Panc1 (cell line): Measurements from ENCODE around the gene HELZ2. TPM values are rescaled to one million over a fixed set of nuclear protein-coding genes. Genes with fewer than 3 reads are reported as not detected.

ENCODE experiments used
- ATAC-seq: fragments of 200-7000 bp; cut with Tn5 transposase; 2 replicates; pipeline ENCODE4 v1.9.1; 2020; ENCODE audit warnings: mild to moderate bottlenecking, moderate library complexity
- BruUV-seq: library from RNA; stranded (reverse); fragments of 400-500 nt; replicated peaks from 2 replicates; lab custom pipeline; 2021; lab: Mats Ljungman, UMichigan
- CTCF ChIA-PET: fragments of 300-600 bp; sonication (Branson Sonifier 250); formaldehyde crosslinking; loops from one replicate; lab custom pipeline; 2022; ENCODE audit warnings: antibody characterized with exemption; lab: Charles Lee
- POLR2A ChIA-PET: fragments of 300-600 bp; sonication (Branson Sonifier 250); formaldehyde crosslinking; loops from one replicate; lab custom pipeline; 2022; ENCODE audit warnings: antibody characterized with exemption; lab: Charles Lee
- DNase-seq: peaks from one replicate; pipeline ENCODE4 v3.0.0-alpha.2; 2010; ENCODE audit warnings: low read depth, low spot score
- H3K27ac ChIP-seq: 2 replicates; pipeline ENCODE4 v1.5.1; 2011; ENCODE audit warnings: mild to moderate bottlenecking, low read length, inconsistent platforms
- H3K27me3 ChIP-seq: fragments of 200-500 bp; sonication (Bioruptor generic); 2 replicates; pipeline ENCODE4 v1.6.0; 2014; ENCODE audit warnings: low read length, inconsistent platforms; ENCODE audit not compliant: control insufficient read depth, insufficient read depth
- H3K36me3 ChIP-seq: fragments of 200-500 bp; sonication (Bioruptor generic); 2 replicates; pipeline ENCODE4 v1.5.1; 2014; ENCODE audit warnings: inconsistent platforms, mild to moderate bottlenecking, low read length, moderate library complexity; ENCODE audit not compliant: control insufficient read depth, insufficient read depth
- H3K4me1 ChIP-seq: 2 replicates; pipeline ENCODE4 v1.5.1; 2011; ENCODE audit warnings: inconsistent platforms, mild to moderate bottlenecking, low read length, moderate library complexity; ENCODE audit not compliant: control insufficient read depth, insufficient read depth
- H3K4me3 ChIP-seq, 2 experiments: 2 replicates each; pipeline ENCODE4 v1.5.1; 2011 to 2012; ENCODE audit warnings: low read depth in 2 of 2, low read length in 2 of 2, mild to moderate bottlenecking in 2 of 2, inconsistent platforms in 1 of 2, moderate library complexity in 1 of 2
- H3K9me3 ChIP-seq: fragments of 200-500 bp; sonication (Bioruptor generic); 2 replicates; pipeline ENCODE4 v1.5.1; 2014; ENCODE audit warnings: low read depth, mild to moderate bottlenecking, inconsistent platforms, low read length, moderate library complexity; ENCODE audit not compliant: control insufficient read depth, insufficient read depth
- POLR2AphosphoS5 ChIP-seq: IDR thresholded peaks from 2 replicates; pipeline ENCODE4 v1.6.1; 2012; ENCODE audit warnings: mild to moderate bottlenecking, low read depth, low read length, moderate library complexity
- REST ChIP-seq, 2 experiments: IDR thresholded peaks; 2 replicates each; pipeline ENCODE4 v1.6.1; 2011 to 2012; ENCODE audit warnings: low read depth in 2 of 2, control low read depth in 1 of 2, low read length in 1 of 2, mild to moderate bottlenecking in 1 of 2, moderate library complexity in 1 of 2; ENCODE audit not compliant: insufficient read depth in 1 of 2
- SIN3A ChIP-seq: IDR thresholded peaks from 2 replicates; pipeline ENCODE4 v1.6.1; 2012; ENCODE audit warnings: low read depth, mild to moderate bottlenecking, low read length, moderate library complexity, borderline replicate concordance; ENCODE audit not compliant: insufficient read depth
- TCF7L2 ChIP-seq: IDR thresholded peaks from 2 replicates; pipeline ENCODE4 v1.6.1; 2011; ENCODE audit warnings: mild to moderate bottlenecking, low read depth, low read length, inconsistent platforms
- in situ Hi-C: cut with HindIII; loops from 2 replicates; pipeline ENCODE4 v1.10.0; 2016; ENCODE audit warnings: low sequenced_read_pairs, low pct_unique_long_range_greater_than_20kb
- intact Hi-C: fragments of 100-400 bp; cut with micrococcal nuclease; formaldehyde crosslinking; loops from one replicate; pipeline ENCODE4 v1.10.0; 2022; ENCODE audit not compliant: unreplicated experiment
- total RNA-seq: library from RNA; stranded (reverse); gene quantifications from one replicate; pipeline ENCODE4 v1.2.1, GENCODE V29; 2021; ENCODE audit not compliant: unreplicated experiment
- TF ChIP-seq, protein P1 (sequence below): fragments of 450-650 bp; IDR thresholded peaks from 2 replicates; pipeline ENCODE4 v1.5.1; 2017; ENCODE audit warnings: mild to moderate bottlenecking

The HELZ2 gene
- total RNA-seq, 1 experiment from 2014 or later: 41.5 TPM

- POLR2A ChIA-PET: no interaction called here
- no peaks in the 10 kb centered on the region for H3K36me3 ChIP-seq
- in situ Hi-C loops: loop anchor here (10.0 kb wide), 1 partner anchor 59 kb away; the partner anchor contains the start of gene PTK6
Measured at GRCh38 chr20:63594043-63594561, 20.1 kb upstream of the HELZ2 start.

DNA sequence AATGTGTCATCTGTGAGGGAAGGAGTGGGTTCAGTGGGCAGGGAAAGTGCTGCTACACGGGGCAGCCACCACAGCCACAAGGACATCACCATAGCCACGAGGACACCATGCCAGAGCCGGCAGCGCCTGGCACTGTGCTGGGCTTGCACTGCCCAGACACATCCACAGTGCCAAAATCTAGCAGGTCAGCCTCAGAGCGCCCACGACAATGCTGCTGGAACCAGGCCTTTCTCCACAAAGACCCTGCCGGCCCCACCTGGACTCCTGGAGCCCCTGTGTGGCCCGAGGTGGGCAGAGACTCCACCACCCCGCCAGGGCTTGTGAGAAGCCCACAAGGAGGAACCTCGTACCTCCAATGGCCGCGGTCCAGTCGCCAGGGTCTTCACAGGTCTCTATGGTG is 18.6 kb upstream of the HELZ2 start:
- CTCF ChIA-PET: no interaction called here
- no TSS peak for BruUV-seq
- POLR2A ChIA-PET: no interaction called here
- intact Hi-C loops (no loop called here), in situ Hi-C loops (loop anchor here (10.0 kb wide), 1 partner anchor 58 kb away; the partner anchor contains the start of gene PTK6)
- Histone ChIP-seq H3K9me3 (no peaks in the 10 kb centered on the region), H3K27me3 (no peaks in the 10 kb centered on the region), H3K4me1 (no peaks in the 10 kb centered on the region), H3K4me3 (no peak overlapping the region), H3K36me3 (no peaks in the 10 kb centered on the region), H3K27ac (no peak overlapping the region)
- ATAC-seq: no peak
- no peak for TF ChIP-seq REST (IDR thresholded peaks at IDR 0.05; ENCODE audit: insufficient read depth in 1 of 2, low read depth in 2 of 2, low read length in 1 of 2)
- TF ChIP-seq, protein P1, sequence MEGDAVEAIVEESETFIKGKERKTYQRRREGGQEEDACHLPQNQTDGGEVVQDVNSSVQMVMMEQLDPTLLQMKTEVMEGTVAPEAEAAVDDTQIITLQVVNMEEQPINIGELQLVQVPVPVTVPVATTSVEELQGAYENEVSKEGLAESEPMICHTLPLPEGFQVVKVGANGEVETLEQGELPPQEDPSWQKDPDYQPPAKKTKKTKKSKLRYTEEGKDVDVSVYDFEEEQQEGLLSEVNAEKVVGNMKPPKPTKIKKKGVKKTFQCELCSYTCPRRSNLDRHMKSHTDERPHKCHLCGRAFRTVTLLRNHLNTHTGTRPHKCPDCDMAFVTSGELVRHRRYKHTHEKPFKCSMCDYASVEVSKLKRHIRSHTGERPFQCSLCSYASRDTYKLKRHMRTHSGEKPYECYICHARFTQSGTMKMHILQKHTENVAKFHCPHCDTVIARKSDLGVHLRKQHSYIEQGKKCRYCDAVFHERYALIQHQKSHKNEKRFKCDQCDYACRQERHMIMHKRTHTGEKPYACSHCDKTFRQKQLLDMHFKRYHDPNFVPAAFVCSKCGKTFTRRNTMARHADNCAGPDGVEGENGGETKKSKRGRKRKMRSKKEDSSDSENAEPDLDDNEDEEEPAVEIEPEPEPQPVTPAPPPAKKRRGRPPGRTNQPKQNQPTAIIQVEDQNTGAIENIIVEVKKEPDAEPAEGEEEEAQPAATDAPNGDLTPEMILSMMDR: no peak
- no peak for TF ChIP-seq SIN3A
- no peak for TF ChIP-seq POLR2AphosphoS5
- no peak for TF ChIP-seq TCF7L2
- no peak for DNase-seq

More at GRCh38 chr20:63594043-63594561, 20.1 kb upstream of the HELZ2 start:
- intact Hi-C loops: no loop called here
- Histone ChIP-seq H3K4me3 (no peak overlapping the region), H3K27ac (no peak overlapping the region), H3K27me3 (no peaks in the 10 kb centered on the region), H3K4me1 (no peaks in the 10 kb centered on the region), H3K9me3 (no peaks in the 10 kb centered on the region)
- CTCF ChIA-PET: no interaction called here
- TF ChIP-seq POLR2AphosphoS5 (no peak), TCF7L2 (no peak), SIN3A (no peak), REST (IDR thresholded peaks at IDR 0.05; ENCODE audit: insufficient read depth in 1 of 2, low read depth in 2 of 2, low read length in 1 of 2) (no peak)
- DNase-seq (no peak), ATAC-seq (no peak)
- BruUV-seq: no TSS peak
